Measurements from ENCODE around the gene MEGF8. TPM values are rescaled to one million over a fixed set of nuclear protein-coding genes. Genes with fewer than 3 reads are reported as not detected.

MEGF8 gene
- total RNA-seq, 2 donors from 2014 or later: 9.7 to 14.0 TPM

DNA sequence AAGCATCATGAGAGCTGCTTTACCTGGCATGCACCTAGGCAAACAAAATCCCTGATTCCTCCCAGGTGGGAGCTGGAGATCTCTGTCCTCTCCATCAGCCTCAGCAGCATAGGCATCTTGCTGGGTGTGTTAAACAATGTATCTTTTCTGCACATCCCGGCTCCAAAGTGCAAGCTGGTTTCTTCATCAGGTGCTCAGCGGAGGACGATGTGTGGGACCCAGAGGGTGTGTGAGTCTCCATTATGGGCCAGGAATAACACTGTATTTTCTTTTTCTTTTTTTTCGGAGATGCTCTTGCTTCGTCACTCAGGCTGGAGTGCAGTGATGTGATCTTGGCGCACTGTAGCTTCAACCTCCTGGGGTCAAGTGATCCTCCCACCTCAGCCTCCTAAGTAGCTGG, 54.7 kb downstream of the MEGF8 start:
- H3K27ac Mint-ChIP-seq: no peak overlapping the region
- no peak overlapping the region for H3K4me3 Mint-ChIP-seq
- H3K36me3 Mint-ChIP-seq (ENCODE audit: insufficient read depth in 2 of 2): no peaks in the 10 kb centered on the region
- DNase-seq: no peak
- H3K9me3 Mint-ChIP-seq: no peaks in the 10 kb centered on the region
- H3K4me1 Mint-ChIP-seq (ENCODE audit: low read depth): peaks cover 10% of the 10 kb centered on the region
- peaks cover 19% of the 10 kb centered on the region for H3K27me3 Mint-ChIP-seq (ENCODE audit: low read depth)
- ATAC-seq (replicated peaks in 1 of 2): no peak

DNA sequence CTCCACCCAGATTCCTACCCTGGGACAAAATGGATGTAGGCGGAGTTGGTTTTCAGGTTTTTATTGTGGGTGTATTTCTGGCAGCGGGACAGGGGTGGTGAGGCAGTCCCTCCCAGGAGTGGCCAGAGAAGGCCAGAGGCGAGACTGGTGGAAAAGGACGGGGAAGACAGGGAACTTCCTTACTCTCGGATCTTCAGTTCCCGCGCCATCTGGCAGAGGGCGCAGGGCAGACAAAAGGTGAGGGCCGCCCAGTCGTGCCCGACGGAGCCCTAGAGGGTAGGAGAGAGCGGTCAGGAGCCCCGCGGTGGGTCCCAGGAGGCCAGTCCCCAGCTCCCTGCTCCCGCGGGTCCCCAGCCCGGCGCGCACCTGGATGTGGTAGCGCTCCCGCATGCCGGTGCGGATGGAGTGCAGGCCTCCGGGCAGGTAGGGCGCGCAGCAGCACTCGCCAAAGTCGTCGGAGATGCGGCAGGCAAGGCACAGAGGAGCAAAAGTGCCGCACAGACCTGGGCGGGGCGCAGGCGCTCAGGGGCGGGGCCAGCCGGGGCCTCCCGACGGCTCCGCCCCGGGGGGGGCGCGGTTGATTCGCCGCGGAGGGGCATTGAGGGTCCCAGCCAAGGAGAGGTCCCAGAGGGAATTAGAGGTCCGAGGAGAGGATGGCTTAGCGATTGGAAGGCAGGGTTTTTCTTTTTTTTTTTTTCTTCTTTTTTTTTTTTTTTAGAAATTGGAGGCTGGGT, 61.7 kb downstream of the MEGF8 start:
- DNase-seq (peak; percentile 81 to 84), ATAC-seq (replicated peaks in 1 of 2) (peak; percentile 96)
- Mint-ChIP-seq H3K9me3 (no peaks in the 10 kb centered on the region), H3K36me3 (ENCODE audit: insufficient read depth in 2 of 2) (no peaks in the 10 kb centered on the region), H3K4me1 (ENCODE audit: low read depth) (peaks cover 7% of the 10 kb centered on the region), H3K4me3 (peak overlapping the region; percentile 80 to 86), H3K27ac (no peak overlapping the region), H3K27me3 (ENCODE audit: low read depth) (peaks cover 45% of the 10 kb centered on the region)

DNA sequence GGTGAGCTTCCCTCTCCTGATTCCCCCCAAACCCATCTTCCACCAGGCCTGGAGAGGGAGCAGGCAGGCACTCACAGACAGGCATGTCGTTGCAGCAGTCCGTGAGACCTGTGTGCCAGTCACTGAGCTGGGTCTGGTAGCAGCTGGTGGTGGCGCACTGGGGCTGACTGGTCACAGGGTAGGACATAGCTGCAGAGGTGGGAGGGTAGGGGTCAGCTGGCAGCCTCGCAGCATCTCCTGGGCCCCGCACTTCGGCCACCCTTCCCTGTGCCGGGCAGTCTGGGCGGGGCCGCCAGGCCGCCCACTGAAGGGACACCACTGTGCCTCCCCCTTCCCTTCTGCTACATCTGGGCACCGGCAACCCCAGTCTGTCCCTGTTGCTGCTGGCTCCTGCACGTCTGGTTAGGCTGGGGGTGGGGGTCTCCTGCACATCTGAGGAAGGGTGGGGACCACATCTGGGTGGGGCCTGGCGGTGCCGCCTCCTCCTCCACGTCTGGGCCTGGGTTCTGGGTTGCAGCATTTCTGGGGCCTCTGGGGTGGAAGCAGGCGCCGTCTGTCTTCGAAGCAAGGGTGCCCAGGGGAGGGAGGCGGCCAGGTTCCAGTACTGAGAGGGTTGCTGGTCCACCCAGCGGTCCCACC, 63.5 kb downstream of the MEGF8 start:
- H3K9me3 Mint-ChIP-seq: no peaks in the 10 kb centered on the region
- H3K36me3 Mint-ChIP-seq (ENCODE audit: insufficient read depth in 2 of 2): no peaks in the 10 kb centered on the region
- no peak for ATAC-seq (replicated peaks in 1 of 2)
- no peak overlapping the region for H3K4me3 Mint-ChIP-seq
- H3K27ac Mint-ChIP-seq: no peak overlapping the region
- DNase-seq: no peak
- H3K4me1 Mint-ChIP-seq (ENCODE audit: low read depth): peaks cover 7% of the 10 kb centered on the region
- peaks cover 33% of the 10 kb centered on the region for H3K27me3 Mint-ChIP-seq (ENCODE audit: low read depth)

DNA sequence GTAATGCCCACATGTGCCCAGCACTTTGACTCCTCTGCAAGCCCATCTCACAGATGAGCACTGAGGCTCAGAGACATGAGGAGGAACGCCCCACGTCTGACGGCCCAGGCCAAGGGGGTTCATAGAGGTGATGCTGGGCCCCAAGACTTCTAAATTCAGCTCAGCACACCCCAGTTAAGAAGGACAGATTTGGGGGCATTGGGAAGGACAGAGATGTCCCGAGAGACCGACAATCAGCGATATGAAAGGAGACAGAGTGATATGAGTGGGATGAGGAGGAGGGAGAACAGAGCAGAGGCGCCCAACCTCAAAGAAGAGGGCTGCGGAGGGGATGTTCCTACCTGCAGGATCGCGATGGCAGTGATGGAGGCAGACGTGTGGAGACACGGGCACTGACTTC, 64.5 kb downstream of the MEGF8 start, which contains the start of gene CNFN:
TSS of gene CNFN (minus strand) at position 399 of the 400 bp plus-strand sequence. CDS start 1,260 bp downstream, outside the sequence.
- Mint-ChIP-seq H3K9me3 (no peaks in the 10 kb centered on the region), H3K4me3 (no peak within 1 kb of the TSS), H3K27ac (no peak within 1 kb of the TSS), H3K4me1 (ENCODE audit: low read depth) (peaks cover 7% of the 10 kb centered on the region), H3K27me3 (ENCODE audit: low read depth) (peaks cover 33% of the 10 kb centered on the region), H3K36me3 (ENCODE audit: insufficient read depth in 2 of 2) (no peaks in the 10 kb centered on the region)
- DNase-seq (no peak), ATAC-seq (replicated peaks in 1 of 2) (no peak)

DNA sequence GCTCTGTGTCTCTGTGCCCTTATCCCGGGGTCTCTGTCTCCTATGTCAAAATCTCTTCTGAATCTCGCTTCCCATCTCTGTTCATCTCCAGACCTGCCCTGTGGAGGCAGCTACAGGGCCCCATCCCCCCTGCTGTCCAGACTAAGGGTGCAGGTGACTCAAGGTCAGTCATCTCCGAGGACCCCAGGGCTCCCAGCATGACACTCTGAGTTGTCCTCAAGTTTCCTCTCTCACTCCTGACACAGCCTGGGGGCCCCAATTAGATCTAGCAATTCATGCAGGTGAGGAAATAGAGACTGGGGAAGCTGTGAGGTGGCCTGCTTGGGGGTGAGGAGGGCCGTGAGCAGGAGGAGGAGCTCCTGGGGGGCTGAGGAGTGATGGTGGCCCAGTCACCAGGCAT, 66.7 kb downstream of the MEGF8 start:
- Mint-ChIP-seq H3K36me3 (ENCODE audit: insufficient read depth in 2 of 2) (no peaks in the 10 kb centered on the region), H3K4me3 (no peak overlapping the region), H3K9me3 (no peaks in the 10 kb centered on the region), H3K4me1 (ENCODE audit: low read depth) (peaks cover 10% of the 10 kb centered on the region), H3K27ac (no peak overlapping the region), H3K27me3 (ENCODE audit: low read depth) (peaks cover 25% of the 10 kb centered on the region)
- DNase-seq (no peak), ATAC-seq (replicated peaks in 1 of 2) (no peak)

DNA sequence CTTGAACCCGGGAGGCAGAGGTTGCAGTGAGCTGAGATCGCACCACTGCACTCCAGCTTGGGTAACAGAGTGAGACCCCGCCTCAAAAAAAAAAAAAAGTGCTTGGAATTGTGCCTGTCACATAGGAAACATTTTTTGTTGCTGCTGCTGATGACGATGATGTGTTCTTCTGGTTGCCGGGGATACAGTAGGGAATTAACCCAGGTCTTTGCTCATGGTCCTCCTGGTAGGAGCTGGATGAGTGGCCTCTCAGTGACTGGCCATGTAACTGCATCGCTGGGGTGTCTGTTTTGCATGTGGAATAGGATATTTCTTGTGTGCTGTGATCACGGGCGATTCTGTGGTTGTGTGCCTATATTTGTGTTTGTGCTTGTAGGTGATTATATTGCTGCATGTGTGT, 69.3 kb downstream of the MEGF8 start:
- Mint-ChIP-seq H3K27me3 (ENCODE audit: low read depth) (peaks cover 14% of the 10 kb centered on the region), H3K4me3 (no peak overlapping the region), H3K9me3 (no peaks in the 10 kb centered on the region), H3K27ac (no peak overlapping the region), H3K4me1 (ENCODE audit: low read depth) (peaks cover 20% of the 10 kb centered on the region), H3K36me3 (ENCODE audit: insufficient read depth in 2 of 2) (peaks cover 0 to 1% of the 10 kb centered on the region in 2 donors)
- DNase-seq (no peak), ATAC-seq (replicated peaks in 1 of 2) (no peak)

DNA sequence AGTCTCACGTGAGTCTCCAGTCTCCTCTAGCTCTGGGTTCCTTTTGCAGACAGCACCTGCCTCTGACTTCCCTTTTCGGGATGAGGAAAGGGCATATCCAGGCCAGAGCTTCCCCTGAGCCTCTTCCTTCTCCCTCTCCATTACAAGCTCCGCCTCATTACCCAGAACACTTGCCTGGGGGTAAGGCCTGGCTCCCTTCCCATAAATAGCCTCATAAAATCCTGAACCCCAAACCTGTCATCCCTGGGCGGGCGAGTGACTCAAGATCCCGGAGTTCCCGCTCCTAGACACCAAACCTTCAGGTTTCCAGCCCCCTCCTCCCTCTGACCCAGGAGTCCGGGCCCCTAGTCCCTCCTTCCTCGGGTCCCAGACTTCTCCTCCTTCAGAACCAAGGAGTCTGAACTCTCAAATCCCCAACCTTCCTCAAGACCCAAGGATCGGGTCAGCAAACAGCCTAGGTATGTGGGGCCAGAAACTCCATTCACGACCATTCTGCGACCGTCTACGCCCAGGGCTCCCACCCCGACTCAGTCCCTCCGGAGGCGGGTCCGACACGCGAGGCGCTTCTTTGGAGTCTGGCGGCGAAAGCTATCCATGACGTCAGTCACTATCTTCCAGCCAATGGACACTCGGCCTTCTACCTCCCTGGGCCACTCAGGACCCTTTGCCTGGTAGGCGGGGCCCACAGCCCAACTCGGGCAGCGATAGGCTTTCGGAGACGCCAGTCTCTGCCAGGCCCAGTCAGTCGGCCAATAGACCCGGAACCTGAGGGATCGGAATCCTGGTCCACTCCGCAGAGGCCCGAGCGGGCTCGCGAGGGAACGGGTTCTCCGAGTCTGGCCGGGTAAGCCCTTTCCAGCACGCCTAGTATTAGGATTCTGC, 71.2 kb downstream of the MEGF8 start:
- Mint-ChIP-seq H3K4me3 (peak overlapping the region; percentile 82 to 89), H3K4me1 (ENCODE audit: low read depth) (peaks cover 35% of the 10 kb centered on the region), H3K27me3 (ENCODE audit: low read depth) (no peaks in the 10 kb centered on the region), H3K27ac (peak overlapping the region; percentile 94), H3K9me3 (no peaks in the 10 kb centered on the region), H3K36me3 (ENCODE audit: insufficient read depth in 2 of 2) (peaks cover 0 to 3% of the 10 kb centered on the region in 2 donors)
- DNase-seq (peak; percentile 98), ATAC-seq (replicated peaks in 1 of 2) (peak; percentile 98)

DNA sequence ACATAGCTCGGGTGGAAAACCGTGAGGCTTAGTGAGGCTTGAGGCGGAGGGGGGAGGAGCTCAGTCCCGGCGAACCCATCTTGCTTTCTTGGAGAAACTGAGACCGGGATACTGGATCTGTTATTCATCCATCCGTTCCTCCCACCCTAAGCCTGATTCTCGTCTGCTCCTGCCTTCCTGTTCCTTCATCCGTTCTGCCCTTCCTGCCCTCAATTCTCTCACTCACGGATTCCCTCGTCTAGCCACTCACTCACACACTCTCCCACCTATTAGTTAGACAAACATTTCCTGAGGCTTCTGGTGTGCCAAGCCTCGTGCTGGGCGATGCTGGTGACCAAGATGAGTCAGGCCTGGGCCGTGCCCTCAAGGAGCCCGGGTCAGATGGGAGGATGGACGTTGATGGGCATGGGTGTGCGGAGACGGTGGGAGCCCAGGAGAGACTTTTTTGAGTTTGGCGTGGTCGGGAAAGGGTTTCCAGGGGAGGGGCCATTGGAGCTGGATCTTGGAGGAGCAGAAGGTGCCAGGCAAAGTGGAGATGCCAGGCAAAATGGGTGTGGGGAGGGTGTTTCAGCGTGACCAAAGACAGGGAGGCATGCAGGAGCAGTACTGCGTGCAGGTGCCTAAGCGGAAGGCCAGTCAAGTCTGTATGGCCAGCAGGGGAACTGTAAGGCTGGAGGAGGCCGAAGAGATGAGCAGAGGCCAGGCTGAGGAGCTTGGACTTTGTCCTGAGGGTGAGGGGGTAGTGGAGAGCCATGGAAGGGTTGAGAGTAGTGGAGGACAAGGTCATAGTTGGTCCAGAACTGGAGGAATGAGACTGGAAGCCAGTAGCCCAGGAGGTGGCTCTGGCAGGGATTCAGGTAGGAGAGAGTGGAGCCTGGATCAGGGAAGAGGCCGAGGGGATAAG, 72.1 kb downstream of the MEGF8 start:
- DNase-seq (peak; percentile 11 to 14), ATAC-seq (replicated peaks in 1 of 2) (peak in 1 of 2 donors; percentile 2)
- Mint-ChIP-seq H3K9me3 (no peaks in the 10 kb centered on the region), H3K4me3 (peak overlapping the region; percentile 82 to 89), H3K27ac (peak overlapping the region; percentile 36), H3K4me1 (ENCODE audit: low read depth) (peaks cover 43% of the 10 kb centered on the region), H3K27me3 (ENCODE audit: low read depth) (no peaks in the 10 kb centered on the region), H3K36me3 (ENCODE audit: insufficient read depth in 2 of 2) (peaks cover 0 to 4% of the 10 kb centered on the region in 2 donors)

DNA sequence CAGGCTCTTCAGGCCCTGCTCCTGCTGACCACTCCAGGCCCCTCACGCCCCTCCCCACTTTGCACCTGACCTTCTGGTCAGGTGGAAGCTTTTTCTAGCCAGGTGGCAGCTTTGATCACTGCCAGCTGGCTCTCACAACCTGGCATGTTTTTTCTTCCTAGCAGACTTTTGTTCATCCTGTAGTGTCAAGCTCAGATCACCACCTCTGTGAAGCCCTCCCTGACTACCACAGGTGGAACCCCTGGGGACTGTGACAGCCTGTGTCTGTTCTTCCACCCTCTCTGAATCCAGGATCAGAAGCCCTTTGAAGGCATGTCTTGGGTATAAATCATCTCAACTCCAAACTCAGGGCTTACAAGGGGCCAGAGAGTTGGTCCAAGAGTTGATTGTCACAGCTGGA, 75.0 kb downstream of the MEGF8 start:
- H3K27ac Mint-ChIP-seq: no peak overlapping the region
- peaks cover 3 to 6% of the 10 kb centered on the region in 2 donors for H3K36me3 Mint-ChIP-seq (ENCODE audit: insufficient read depth in 2 of 2)
- DNase-seq (no peak), ATAC-seq (replicated peaks in 1 of 2) (no peak)
- peak overlapping the region in 1 of 2 donors; percentile 29 for H3K4me3 Mint-ChIP-seq
- H3K9me3 Mint-ChIP-seq: no peaks in the 10 kb centered on the region
- H3K4me1 Mint-ChIP-seq (ENCODE audit: low read depth): peaks cover 43% of the 10 kb centered on the region
- H3K27me3 Mint-ChIP-seq (ENCODE audit: low read depth): no peaks in the 10 kb centered on the region

DNA sequence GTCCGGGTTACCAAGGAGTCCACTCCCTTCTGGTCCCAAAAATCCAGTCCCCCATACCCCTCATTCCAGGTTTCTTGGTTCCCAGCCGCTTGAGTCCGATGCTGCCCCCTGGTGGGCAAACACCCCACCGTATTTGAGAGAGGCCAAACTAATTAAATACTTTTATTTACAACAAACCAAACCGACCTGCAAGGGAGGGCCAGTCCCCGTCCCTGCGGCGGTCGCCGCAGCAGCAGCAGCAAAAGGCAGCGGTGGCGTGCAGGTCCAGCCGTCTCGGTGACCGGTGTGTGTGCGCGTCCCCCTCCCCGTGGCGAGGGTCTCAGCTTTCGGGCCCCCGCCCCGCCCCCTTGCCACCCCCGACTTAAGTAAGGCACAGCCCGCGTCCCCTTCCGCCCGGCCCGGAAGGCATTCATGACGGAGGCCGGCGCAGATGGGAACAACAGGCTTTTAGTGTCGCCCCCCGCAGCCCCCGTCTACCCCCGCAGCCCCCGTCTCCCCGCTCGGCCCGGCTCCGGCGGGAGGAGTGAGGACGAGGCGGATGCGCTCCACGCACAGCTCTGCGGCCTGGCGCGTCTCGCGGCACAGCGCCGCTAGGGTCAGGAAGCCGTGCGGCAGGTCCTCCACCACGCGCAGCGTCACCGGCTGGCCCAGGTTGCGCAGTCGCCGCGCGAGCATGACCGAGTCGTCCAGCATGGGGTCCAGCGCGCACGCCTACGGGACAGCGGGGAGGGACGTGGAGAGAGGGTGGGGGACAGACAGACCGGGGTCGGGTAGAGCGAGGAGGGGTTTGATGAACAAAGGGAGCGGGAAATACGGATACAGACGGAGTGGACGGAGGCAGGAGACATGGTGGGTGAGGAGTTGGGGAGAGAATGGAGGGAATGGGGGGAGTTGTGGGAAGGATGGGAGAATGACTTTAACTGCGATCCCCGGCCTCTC, 76.2 kb downstream of the MEGF8 start:
- Mint-ChIP-seq H3K27me3 (ENCODE audit: low read depth) (no peaks in the 10 kb centered on the region), H3K4me3 (peak overlapping the region; percentile 79 to 85), H3K4me1 (ENCODE audit: low read depth) (peaks cover 38% of the 10 kb centered on the region), H3K9me3 (no peaks in the 10 kb centered on the region), H3K27ac (no peak overlapping the region), H3K36me3 (ENCODE audit: insufficient read depth in 2 of 2) (peaks cover 3 to 6% of the 10 kb centered on the region in 2 donors)
- peak; percentile 65 for ATAC-seq (replicated peaks in 1 of 2)
- peak; percentile 72 to 78 for DNase-seq

DNA sequence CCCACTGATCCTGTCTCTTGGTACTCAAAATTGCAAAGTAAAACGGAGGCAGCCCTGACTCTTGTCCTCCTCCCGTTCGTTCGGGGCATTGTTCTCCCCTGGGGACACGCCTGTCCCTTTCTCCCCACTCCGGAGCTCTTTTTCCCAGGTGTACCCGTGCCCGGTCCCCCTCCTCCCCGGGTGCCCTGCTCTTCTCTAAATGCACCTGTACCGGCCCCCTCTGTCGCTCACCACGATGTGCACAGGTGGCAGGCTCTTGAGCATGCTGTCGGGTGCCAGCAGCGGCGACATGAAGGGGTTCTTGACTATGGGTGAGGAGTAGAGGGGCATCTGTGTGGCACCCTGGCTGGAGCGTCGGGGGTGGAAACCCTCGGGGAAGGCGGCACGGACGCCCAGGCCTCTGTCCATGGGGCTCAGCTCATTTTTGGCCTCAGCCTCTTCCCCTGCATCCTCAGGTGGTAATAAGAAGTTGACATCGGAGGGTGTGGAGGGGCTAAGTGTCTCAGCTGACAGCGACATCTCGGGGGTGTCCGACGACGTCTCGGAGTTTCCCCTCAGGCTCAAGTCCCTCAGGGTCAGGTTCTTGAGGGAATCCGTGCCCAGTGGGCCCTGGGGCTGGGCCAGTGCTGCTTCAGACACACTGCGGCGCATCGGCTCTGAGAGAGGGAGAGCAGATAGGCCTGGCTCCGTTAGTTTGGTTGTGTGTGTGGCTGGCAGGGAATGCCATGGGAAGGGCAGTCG, 77.1 kb downstream of the MEGF8 start:
- Mint-ChIP-seq H3K36me3 (ENCODE audit: insufficient read depth in 2 of 2) (peaks cover 3 to 6% of the 10 kb centered on the region in 2 donors), H3K27me3 (ENCODE audit: low read depth) (no peaks in the 10 kb centered on the region), H3K4me1 (ENCODE audit: low read depth) (peaks cover 29% of the 10 kb centered on the region), H3K9me3 (no peaks in the 10 kb centered on the region), H3K4me3 (peak overlapping the region; percentile 71 to 85), H3K27ac (no peak overlapping the region)
- ATAC-seq (replicated peaks in 1 of 2) (no peak), DNase-seq (no peak)

Measured in activated T-cell treated with anti-CD3 and anti-CD28 coated beads, Interleukin-2, amount 50 U/mL, for 72 hours (primary cell).